ENCODE measurements around the gene RABL6.

RABL6 gene

DNA sequence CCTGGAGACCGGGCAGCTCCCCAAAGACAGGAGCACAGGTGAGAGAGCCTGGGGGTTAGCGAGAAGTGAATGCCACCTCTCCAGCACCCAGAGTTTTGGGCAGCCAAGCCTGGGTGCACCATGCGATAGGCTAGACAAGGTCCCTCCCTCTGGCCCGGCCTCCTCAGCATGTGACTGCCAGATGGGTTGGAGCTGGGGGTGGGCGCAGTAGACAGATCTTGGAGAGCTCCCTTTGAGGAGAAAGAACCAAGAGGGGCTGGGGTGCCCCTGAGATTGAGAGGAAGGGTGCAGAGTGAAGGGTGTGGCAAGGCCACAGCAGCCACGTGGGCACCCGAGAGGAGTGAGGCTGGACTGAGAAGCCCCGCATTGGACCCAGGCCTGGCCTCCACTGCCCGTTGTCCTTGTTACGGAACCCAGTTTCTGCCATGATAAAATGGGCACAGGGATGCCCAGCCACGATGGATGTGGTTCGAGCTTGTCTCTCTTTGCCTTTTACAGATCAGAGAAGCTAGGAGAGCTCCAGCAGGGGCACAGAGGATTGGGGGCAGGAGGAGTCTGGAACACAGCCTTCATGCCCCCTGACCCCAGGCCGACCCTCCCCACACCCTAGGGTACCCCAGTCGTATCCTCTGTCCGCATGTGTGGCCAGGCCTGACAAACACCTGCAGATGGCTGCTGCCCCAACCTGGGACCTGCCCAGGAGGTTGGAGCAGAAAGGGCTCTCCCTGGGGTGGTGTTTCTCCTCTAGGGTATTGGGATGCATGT lies 15.2 kb upstream of the RABL6 start:
- TF ChIP-seq, protein P1, sequence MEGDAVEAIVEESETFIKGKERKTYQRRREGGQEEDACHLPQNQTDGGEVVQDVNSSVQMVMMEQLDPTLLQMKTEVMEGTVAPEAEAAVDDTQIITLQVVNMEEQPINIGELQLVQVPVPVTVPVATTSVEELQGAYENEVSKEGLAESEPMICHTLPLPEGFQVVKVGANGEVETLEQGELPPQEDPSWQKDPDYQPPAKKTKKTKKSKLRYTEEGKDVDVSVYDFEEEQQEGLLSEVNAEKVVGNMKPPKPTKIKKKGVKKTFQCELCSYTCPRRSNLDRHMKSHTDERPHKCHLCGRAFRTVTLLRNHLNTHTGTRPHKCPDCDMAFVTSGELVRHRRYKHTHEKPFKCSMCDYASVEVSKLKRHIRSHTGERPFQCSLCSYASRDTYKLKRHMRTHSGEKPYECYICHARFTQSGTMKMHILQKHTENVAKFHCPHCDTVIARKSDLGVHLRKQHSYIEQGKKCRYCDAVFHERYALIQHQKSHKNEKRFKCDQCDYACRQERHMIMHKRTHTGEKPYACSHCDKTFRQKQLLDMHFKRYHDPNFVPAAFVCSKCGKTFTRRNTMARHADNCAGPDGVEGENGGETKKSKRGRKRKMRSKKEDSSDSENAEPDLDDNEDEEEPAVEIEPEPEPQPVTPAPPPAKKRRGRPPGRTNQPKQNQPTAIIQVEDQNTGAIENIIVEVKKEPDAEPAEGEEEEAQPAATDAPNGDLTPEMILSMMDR (IDR thresholded peaks at IDR 0.05) = no peak

DNA sequence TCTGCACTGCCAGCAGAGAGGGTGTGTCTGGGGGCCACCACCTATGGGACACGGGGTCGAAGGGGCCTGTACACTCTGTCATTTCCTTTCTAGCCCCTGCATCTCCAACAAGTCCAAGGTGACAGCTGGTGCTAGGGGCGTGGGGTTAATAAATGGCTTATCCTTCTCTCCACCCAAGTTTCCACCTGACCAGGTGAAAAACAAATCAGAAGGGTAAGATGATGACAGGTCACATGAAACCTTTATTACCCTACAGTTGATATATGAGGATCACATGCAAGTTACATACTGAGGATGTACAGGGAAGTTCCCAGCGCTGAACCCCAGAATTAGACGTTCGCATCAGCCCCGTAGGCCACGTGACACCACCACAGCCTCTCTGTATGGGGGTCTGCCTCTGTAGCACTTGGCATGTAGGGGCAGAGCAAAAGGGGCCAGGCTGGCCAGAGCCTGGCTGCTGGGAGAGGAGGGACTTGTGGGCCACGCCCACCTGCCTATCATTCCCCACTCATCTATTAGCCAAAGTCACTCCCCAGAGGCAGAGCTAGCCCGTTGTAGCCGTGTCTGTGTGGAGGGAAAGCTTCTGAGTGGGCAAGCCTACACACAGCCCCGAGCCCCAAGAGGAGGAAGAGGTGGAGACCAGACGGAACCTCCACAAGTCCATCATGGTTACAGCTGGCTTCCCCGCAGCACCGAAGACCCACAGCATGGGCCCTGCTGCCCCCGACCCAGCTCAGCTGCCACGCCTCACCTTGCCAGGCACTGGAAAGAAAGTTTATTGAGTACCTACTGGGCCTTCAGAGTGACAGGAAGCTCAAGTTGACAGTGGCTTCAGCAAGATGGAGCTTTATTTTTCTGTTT lies 14.4 kb upstream of the RABL6 start:
- TF ChIP-seq, protein P1 (IDR thresholded peaks at IDR 0.05) = no peak

GRCh38 chr9:136794281-136794999 lies 13.3 kb upstream of the RABL6 start:
- TF ChIP-seq, protein P1 (IDR thresholded peaks at IDR 0.05) = no peak

- TF ChIP-seq, protein P1 (IDR thresholded peaks at IDR 0.05) = no peak
Measured at GRCh38 chr9:136795000-136795348, 12.8 kb upstream of the RABL6 start.

DNA sequence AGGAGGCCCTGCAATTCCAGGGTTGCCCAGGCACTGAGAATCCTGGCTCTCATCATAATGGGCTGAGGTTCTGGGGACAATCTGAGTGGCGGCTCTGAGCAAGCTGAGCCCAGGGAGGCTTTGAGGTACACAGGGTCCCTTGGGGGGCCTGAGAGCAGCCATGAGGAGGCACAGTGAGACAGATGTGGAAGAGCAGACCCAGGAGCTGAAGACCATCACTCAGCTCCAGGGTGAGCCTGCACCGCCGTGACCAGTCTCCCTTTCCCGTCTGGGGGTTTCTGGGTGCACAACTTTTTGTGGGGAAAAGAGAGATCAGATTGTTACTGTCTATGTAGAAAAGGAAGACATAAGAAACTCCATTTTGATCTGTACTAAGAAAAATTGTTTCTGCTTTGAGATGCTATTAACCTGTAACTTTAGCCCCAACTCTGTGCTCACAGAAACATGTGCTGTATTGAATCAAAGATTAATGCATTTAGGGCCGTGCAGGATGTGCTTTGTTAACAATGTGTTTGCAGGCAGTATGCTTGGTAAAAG lies 11.4 kb upstream of the RABL6 start, which contains the start of gene CCDC183:
Gene CCDC183, plus strand, starts transcription at position 101 of the 537 bp plus-strand sequence. Its CDS starts 60 bp downstream, at position 161.
- TF ChIP-seq, protein P1 (IDR thresholded peaks at IDR 0.05) = no peak

DNA sequence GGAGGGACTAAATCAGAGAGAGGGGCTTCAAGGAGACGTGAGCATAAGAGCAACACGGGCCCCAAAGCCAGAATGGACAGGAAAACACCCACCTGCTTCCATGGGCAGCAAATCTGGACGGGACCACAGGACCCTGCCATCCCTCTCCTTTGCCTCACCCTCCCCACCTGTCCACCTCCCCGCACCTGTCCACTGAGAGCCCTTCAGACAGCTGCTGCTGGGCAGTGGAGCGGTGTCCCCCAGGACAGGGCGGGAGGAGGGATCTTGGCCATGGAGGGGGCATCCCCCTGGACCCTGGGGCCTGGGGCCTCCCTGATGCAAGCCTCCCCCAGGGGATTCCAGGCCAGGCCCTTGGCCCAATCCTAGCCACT lies 9.1 kb upstream of the RABL6 start:
- TF ChIP-seq, protein P1 (IDR thresholded peaks at IDR 0.05) = no peak
